HG03025 (cell line): Measurements from ENCODE around the gene TIMP4.

ENCODE experiments used
- ATAC-seq: cut with Tn5 transposase; IDR thresholded peaks from one replicate; pipeline ENCODE4 v1.9.1; 2021; ENCODE audit warnings: mild to moderate bottlenecking, moderate library complexity; ENCODE audit not compliant: unreplicated experiment, low FRiP score

TIMP4 gene

DNA sequence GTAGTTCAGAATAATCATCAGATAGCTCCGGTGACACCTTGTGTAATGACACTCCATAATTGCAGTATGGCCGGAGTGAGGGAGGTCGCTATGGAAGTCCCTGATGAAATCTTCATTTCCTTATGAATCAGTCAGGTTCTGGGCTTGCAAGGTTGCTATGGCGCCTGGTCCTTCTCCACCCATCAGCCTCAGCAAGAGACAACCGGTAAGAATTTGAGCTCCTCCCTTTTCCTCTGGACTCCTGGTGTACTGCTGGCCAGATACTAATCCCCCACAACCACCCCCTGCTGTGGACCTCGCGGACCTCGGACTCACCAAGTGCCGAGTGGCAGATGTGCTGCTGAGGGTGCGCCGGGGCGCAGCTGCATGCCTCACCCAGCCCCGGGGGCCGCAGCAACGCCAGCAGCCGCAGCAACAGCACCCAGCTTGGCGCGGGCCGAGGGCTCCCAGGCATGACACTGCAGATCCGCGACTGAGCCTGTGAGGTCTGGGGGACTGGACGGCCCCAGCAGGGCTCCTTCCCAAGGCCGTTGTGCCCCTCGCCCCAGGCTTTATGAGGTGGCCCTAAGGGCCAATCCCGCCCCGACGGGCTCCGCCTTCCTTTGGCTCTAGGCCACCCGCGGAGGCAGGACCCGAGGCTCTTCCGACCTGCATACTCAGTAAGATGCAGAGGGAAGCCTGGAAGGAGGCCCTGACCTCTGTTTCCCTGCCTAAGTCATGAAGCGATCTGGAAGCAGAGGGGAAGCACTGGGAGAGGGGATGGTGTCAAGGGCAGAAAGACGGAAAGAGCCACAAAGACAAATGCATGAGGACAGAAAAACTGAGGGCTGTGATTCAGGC is at the start of gene TIMP4:
Gene TIMP4, minus strand, starts transcription at position 526 of the 840 bp plus-strand sequence. Its CDS starts 72 bp downstream, at position 454.
- ATAC-seq = no peak

DNA sequence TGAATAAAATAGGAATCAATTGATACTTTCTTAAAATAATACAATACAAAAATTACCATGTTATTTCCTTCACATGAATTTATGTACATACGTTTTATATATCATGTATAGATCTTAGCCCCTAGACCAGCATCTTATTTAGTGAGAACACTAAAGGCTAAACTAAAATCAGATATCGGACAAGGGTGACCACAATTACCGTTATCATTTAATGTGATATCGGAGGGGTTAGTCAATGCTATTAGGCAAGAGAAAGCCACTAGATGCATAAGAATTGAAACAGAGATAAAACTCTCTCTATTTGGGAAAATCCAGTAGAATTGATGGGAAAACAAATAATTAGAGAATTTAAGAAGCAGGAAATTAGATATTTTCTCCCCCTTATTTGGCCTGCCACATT is 46.5 kb upstream of the TIMP4 start:
- no peak for ATAC-seq

DNA sequence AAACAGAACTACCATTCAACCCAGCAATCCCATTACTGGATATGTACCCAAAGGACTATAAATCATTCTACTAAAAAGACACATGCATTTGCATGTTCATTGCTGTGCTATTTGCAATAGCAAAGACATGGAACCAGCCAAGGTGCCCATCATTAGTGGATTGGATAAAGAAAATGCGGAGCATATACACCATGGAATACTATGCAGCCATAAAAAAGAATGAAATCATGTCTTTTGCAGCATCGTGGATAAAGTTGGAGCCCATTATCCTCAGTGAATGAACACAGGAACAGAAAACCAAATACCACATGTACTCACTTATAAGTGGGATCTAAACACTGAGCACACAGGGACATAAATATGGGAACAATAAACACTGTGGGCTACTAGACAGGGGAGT is 43.1 kb upstream of the TIMP4 start:
- no peak for ATAC-seq

DNA sequence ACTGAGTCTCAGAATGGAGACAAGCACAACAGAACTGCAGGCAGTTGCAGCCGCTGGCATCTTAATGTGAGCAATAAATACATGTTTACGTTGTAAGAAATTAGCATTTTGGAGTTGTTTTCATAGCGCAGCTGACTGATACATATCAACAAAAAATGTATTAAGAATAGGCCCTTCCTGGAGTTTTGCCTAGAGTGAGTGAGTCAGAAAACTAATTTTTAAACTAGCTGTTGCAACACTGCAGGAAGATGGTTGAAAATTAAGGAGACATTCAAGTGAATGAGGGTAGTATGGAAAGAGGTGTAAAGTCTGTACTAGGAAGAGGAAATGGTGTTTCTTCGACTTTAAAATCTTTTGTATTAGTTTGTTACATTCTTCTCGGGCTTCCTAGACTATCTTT is 39.6 kb upstream of the TIMP4 start:
- ATAC-seq = no peak

DNA sequence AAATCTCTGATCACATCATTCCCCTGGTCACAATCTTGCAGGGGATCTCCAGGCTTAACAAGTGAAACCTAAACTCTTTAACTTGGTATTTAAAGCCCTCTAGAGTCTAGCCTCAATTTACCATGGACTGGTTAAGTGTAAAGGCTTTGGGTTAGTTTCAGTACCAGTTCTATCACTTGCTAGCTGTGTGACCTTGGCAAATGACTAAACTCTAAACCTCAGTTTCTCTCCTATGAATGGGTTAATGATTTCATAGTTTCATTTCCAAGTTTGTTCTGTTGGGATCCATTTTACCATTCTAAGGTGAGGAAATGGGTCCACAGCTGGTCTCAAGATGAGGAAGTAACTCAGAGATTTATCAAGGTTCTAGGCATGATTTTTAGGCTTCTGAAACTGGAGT is 38.8 kb upstream of the TIMP4 start:
- ATAC-seq = no peak

DNA sequence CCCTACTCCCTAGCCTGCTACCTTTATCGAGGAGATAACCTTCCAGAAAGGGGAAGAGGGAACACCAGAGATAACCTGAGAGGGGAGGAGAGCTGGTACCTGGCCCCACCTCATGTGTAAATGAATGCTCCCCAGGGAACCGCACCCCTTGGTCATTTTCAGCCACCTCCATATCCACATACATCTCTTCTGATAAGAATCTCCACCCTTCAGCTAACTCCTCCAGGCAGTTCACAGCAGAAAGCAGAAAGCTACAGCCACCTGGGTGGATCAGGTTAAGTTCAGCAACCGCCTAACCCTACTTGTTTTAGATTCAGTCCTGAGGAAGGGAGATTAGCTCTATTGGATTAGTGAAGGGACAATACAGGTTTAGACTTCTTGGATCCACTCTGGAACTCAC is 38.0 kb upstream of the TIMP4 start:
- ATAC-seq = no peak

DNA sequence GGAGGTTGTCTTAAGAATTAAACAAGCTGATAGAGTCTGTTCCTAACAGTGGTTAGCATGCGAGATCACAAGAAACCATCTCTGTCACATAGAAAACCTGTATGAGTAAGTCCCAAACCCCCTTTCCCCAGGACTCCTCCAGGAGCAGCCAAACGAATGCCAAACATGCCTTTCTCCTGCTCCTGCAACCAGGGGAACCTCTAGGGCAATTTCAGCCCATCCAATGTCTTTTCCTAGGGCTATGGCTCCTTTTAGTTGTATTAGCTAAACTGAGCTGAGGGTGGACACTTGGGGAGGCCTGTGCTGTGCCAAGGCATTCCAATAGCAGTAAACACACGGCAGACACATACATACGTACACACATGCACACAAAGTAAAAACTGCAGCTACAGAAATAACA is 36.5 kb upstream of the TIMP4 start:
- no peak for ATAC-seq

DNA sequence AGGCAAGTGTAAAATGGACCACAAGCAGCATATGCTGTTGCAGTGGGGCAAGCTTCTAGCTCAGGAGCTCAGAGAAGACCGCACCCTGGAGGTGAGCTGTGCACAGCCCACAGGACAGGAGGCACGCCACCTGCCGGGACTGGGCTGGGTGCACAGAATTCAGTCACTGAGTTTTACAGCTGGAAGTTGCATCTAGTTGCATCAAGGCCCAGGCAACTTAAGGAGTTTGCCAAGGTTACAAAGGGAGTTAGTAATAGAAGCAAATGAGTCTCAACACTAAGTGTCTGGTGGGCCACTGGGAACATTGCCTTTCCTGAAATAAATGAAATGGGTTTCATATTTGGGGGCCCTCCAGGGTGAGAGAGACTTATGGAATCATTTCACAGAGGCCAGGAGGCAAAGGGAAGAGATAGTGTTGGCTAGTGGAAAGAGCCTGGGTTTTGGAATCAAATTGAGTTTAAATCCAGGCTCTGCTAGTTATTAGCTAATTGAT is 36.0 kb upstream of the TIMP4 start:
- peak; percentile 69 for ATAC-seq

DNA sequence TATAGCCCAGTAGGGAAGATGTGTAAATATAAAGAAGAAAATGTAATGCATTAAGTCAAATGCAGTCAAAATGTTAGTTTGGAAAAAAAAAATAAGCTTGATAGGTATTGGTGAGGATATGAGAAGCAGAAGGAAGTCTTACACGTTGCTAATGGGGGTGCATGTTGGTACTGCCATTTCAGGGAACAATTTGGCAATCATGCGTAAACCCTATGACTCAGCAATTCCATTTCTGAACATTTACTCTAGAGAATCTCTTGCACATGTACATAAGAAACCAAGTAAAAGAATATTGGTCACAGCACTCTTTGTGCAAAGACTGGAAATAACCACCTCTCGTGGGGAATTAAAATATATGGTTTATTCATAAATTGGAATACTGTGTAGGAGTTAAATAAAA is 35.5 kb upstream of the TIMP4 start:
- no peak for ATAC-seq

DNA sequence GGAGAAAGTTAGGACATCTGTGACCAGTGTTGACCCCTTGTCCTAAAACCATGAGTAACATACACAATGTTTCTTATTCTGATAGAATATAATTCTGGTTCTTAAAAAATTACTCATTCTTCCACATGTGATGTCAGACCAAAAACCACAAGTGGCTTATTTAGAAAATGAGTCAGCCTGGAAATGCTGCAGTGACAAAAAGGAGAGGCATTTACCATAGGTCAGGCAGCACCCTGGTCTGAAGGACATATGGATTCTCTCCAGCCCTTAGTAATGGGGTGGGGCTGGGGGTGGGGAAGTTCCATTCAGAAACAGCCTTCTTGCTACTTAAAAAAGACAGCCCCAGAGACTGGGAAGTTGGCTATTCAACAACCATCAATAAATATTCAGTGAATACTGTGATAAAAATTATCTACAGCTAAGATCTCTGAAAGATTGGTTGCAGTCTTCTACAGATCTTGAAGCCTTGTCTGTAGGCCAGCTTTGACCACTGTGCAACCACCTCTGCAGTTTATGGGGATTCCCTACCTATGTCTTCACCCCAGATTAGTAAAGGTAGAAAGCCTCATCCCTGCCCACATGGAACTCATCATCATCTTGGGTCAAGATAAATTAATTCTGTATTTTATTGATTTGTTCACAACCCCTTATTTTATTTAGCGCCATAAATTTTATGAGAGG is 34.9 kb upstream of the TIMP4 start:
- ATAC-seq = no peak

DNA sequence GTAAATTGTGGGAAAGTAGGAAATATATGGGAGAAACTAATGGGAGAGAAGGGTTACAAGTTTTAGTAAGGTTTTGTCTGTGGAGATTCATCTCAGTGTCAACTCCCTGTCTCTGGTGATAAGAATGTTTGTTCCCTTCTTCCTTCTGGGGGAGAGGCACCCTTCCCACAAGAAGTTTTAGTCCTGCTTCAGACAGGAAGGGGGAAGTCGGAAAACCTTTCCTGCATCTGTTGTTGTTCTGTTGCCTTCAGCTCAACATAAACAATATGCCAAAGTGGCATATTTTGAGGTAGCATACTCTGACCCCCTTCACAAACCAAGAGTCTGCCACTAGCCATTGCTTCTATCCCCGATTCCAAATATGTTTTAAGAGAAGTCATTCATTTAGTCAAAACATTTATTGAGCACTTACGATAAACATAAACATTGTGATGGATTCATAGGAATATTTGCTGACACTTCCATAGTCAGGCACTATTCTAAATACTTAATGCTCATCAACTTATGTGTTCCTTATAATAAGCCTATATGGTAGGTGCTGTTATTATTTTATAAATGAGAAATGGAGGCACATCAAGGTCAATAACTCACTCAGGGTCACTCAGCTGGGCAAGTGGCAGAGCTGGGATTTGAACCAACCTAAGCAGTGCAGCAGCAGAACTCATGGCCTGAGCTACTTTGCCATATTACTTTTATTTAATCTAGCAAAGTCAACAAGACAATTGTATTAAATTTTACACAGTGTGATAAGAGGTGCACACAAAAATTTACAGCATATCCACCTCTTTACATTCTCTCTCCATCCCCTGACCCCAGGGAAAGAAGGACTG is 34.2 kb upstream of the TIMP4 start:
- no peak for ATAC-seq

DNA sequence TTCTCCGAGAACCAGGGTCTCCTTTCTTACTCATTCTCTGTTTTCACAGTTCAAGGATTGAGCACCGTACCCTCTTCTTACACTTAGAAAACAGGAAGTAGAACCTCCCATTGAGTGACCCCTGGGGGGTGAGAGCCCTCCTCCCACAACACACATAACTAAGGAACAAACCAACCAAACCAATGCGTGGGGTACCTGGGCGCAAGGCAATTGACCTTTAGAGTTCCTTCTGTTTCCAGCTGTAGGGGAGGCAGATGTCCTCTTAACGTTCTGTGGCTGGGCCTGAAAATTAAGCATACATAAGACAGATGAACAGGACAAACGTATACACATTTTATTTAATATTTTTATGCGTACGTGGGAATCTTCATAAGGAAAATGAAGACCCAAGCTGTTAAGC is 33.5 kb upstream of the TIMP4 start:
- no peak for ATAC-seq

DNA sequence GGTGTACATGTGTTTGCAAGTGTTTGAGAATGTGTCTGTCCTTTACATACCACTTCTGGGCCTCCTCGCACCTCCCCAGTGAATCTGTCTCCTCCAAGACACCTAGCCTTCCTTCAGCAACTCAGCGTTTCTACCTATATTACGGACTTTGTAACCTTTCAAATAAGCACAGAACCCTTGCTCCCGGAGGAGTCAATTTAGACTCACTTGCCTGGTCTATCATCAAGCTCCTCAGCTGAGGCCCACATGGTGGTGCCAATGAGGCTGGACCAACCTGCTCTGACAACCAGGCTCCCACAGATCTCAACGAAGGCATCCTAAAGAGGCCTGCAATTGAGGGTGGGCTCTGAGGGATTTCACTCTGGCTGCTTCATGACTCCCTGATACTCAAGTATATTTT is 32.8 kb upstream of the TIMP4 start:
- no peak for ATAC-seq

DNA sequence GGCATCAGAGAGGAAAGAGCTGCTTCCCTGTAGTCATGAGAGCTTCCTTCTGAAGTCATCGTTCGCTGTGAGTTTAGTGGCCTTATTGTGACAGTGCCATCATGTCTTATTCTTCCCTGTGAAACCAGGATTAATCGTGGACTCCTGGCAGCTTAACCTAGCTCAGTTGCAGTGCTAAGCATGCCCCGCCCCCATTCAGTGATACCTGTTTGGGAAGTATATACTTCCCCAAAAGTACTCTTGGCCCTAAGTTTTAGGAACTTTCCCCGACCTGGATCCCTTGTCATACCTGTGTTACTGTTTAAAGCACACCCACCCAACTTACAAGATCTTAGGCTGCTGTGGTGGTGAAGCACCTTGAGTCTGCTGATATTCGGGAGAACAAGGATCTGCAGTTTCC is 32.1 kb upstream of the TIMP4 start:
- ATAC-seq = no peak

DNA sequence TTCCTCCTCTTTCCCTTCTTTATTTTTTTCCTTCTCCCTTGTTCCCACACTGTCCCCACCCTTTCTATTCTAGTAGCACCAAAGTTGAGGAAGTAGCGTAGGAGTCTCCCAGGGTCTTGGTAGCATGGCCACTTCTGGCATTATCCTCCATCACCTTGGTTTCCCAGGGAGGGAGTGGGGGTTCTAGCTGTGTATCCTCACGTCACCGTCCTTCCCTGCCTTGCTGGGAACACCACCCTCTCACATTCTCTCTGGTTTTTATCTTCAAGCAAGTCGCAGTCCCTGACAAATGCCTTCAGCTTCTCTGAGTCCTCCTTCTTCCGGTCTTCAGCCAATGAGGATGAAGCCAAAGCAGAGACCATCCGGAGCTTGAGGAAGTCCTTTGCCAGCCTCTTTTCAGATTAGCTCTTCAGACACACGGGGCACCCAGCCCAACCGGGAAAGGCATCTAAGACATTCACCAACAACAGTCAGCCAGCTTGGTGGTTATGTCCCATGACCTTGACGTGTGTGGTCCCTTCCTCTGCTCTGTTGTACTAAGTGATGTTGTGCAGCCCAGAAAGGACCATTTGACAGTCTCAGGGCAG is 31.6 kb upstream of the TIMP4 start:
- ATAC-seq = no peak

DNA sequence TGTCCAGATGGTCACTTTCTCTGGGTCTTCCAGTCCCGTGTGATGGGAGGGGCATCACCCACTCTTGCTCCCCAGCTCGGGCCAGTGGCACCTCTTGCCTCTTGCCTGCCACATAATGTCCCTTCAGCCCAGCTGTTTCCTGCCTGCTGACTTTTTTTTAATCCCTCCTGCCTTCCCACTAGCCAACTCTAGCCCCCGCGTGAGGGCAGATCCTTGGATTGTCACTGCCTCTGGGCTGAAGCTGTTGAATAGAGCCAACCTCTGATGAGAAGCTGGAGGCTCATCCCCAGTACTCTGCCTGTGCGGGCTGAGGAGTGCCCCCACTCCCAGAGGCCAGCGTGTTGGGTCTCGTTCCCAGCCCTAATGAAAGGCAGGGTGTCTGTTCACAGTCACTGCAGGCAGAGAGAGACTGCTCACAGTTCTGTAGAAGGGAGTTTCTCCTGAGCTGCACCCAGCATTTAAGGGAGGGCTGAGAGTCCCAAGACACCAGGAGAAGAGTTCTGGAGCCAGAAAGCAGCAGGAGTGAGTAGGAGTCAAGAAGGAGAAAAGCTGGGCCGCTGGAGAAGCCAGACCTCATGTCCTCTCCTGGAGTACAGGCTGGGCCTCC is 30.1 kb upstream of the TIMP4 start:
- ATAC-seq = no peak

DNA sequence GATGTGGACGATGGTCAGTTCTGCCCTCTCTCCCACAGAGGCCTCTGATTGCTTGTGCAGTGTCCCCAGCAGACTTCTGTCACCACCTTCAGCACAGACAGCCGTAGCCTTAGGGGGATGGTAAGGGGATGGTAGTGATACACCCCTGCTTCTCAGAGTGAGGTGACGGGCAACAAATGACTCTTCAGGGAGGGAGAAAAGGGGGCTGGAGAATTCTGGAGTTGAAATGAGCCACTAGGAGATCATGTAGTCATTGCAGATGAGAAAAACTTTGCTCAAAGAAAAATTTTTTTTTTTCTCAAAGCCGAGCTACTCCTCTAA is 29.6 kb upstream of the TIMP4 start:
- ATAC-seq = peak; percentile 10

DNA sequence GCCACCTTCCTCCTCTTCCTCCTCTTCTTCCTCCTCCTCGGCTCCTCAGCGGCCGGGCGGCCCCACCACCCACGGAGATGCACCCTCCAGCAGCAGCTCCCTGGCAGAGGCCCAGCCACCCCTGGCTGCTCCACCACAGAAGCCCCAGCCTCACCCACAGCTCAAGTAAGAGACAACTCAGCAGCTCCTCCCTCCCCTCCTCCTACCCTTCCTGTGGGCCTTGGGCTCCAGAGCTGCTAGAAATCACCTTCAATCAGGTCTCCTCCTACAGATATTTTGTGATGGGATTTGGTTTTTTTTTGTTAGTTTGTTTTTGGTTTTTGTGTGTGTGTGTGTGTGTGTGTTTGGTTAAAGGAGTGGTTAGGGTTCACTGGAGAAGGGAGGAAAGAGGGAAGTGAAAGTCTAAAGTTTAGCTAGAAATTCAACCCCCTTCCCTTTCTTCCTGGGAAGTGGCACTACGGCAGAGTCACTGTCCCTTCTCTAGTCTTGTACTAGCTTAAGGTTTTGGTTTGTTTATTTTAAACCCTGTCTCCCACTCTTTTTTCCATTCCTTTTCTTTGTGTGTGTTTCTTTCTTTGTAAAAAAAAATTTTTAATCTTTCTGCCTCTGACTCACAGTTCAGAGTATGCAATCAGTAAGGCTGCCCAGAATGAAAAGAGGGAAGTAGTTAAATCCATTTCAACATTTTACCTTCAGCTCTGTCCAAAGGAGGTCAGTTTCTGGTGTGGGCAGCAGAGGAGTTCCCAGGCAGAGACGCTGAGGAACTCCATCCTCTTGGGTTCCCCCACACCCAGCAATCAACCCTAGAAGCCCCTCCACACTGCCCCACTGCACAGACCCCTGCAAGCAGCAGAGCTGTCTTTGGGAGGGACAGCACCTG is 29.0 kb upstream of the TIMP4 start:
- peak; percentile 61 for ATAC-seq

DNA sequence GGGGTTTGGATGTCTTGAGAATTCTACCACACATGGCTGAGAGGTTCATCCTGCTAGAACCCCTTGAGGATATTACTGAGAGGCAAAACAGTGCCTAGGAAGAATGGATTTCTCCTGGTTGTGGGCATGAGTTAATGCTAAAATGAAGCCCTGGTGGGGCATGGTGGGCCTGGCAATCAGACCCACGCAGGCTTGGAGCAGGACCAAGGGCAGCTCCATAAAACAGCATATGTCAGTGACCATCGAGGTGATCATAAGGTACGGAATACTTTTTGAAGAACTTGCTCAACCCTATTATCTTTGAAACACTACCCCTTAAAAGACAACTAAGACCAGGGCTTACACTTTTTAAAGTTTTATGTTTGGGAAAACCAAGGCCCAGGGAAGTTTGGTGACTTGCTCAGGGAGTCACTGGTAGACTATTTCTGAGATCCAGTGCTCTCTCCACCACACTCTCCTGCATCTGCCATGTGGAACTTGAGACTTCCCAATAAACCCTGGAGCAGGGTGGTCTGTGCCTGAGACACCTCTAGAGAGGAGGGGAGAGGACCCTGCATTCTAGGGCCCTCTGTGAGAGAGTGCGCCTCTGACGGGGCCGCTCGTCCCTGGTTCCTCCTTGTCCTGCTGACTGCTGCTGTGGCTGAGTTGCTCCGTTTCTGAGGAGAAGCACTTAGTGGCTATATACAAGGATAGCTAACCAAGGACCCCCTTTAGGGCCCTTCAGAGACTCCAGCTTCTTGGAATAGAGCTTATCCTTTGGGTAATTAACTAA is 28.0 kb upstream of the TIMP4 start:
- no peak for ATAC-seq
